GM23338 (cell line): Measurements from ENCODE around the gene PDE6C. TPM values are rescaled to one million over a fixed set of nuclear protein-coding genes. Genes with fewer than 3 reads are reported as not detected.

ENCODE experiments used
- ATAC-seq: fragments of 200-7000 bp; cut with Tn5 transposase; 3 replicates; pipeline ENCODE4 v1.9.1; 2020
- DNase-seq: peaks from one replicate; pipeline ENCODE4 v3.0.0-alpha.2; 2015; ENCODE audit warnings: low spot score
- H2AFZ ChIP-seq: fragments of 200-600 bp; sonication (generic); 2 replicates; pipeline ENCODE4 v1.8.0; 2016; ENCODE audit warnings: antibody characterized with exemption, mild to moderate bottlenecking, moderate library complexity
- H3F3A ChIP-seq: fragments of 200-600 bp; sonication (generic); replicated peaks from 2 replicates; pipeline ENCODE4 v1.8.0; 2017; ENCODE audit warnings: antibody characterized with exemption, mixed run types, low read depth
- H3K27ac ChIP-seq: fragments of 200-600 bp; sonication (generic); 2 replicates; pipeline ENCODE4 v1.6.1; 2016; ENCODE audit warnings: low read depth
- H3K27me3 ChIP-seq: fragments of 200-600 bp; sonication (generic); 2 replicates; pipeline ENCODE4 v1.8.0; 2016; ENCODE audit warnings: mild to moderate bottlenecking, mixed run types, moderate library complexity; ENCODE audit not compliant: insufficient read depth
- H3K36me3 ChIP-seq: fragments of 200-600 bp; sonication (generic); 2 replicates; pipeline ENCODE4 v1.8.0; 2016; ENCODE audit warnings: mild to moderate bottlenecking; ENCODE audit not compliant: insufficient read depth
- H3K4me1 ChIP-seq: fragments of 200-600 bp; sonication (generic); 2 replicates; pipeline ENCODE4 v1.8.0; 2016; ENCODE audit warnings: mild to moderate bottlenecking, moderate library complexity; ENCODE audit not compliant: insufficient read depth
- H3K4me2 ChIP-seq: fragments of 200-600 bp; sonication (generic); 2 replicates; pipeline ENCODE4 v1.7.1; 2017; ENCODE audit warnings: mixed run types
- H3K4me3 ChIP-seq: fragments of 200-600 bp; sonication (generic); 2 replicates; pipeline ENCODE4 v1.6.1; 2016; ENCODE audit warnings: mixed run types
- H3K79me2 ChIP-seq: fragments of 200-600 bp; sonication (generic); replicated peaks from 2 replicates; pipeline ENCODE4 v1.8.0; 2017; ENCODE audit warnings: mild to moderate bottlenecking; ENCODE audit not compliant: insufficient read depth
- H3K9me2 ChIP-seq: fragments of 200-600 bp; sonication (generic); 2 replicates; pipeline ENCODE4 v1.8.0; 2017; ENCODE audit not compliant: insufficient read depth
- H4K20me1 ChIP-seq: fragments of 200-600 bp; sonication (generic); replicated peaks from 2 replicates; pipeline ENCODE4 v1.8.0; 2017; ENCODE audit warnings: mild to moderate bottlenecking; ENCODE audit not compliant: insufficient read depth
- H3K27ac Mint-ChIP-seq: 2 replicates; pipeline ENCODE4 v1.8.0; 2020; ENCODE audit warnings: inconsistent platforms, mild to moderate bottlenecking, moderate library complexity, mixed read lengths
- H3K27me3 Mint-ChIP-seq: 3 replicates; pipeline ENCODE4 v1.8.0; 2022; ENCODE audit warnings: low read depth, mild to moderate bottlenecking, moderate library complexity, mixed read lengths, inconsistent platforms; ENCODE audit not compliant: insufficient read depth, poor library complexity
- H3K36me3 Mint-ChIP-seq: 3 replicates; pipeline ENCODE4 v1.8.0; 2021; ENCODE audit warnings: low read depth, mild to moderate bottlenecking, inconsistent platforms, moderate library complexity, mixed read lengths
- H3K4me1 Mint-ChIP-seq: 3 replicates; pipeline ENCODE4 v1.8.0; 2020; ENCODE audit warnings: mild to moderate bottlenecking, inconsistent platforms, mixed read lengths
- H3K4me3 Mint-ChIP-seq: 3 replicates; pipeline ENCODE4 v1.8.0; 2021; ENCODE audit warnings: moderate library complexity, mild to moderate bottlenecking, inconsistent platforms, mixed read lengths
- H3K9me3 Mint-ChIP-seq: 3 replicates; pipeline ENCODE4 v1.8.0; 2020; ENCODE audit warnings: moderate library complexity, mild to moderate bottlenecking, inconsistent platforms, mixed read lengths
- CREB1 ChIP-seq: fragments of 250-450 bp; sonication (Bioruptor Pico); IDR thresholded peaks from 2 replicates; pipeline ENCODE4 v1.5.0; 2020; ENCODE audit warnings: low read depth, mild to moderate bottlenecking, moderate library complexity
- EZH2 ChIP-seq: fragments of 200-600 bp; sonication (generic); IDR thresholded peaks from one replicate; pipeline ENCODE4 v1.8.0; 2017; ENCODE audit warnings: antibody characterized with exemption, mild to moderate bottlenecking, low read depth; ENCODE audit not compliant: unreplicated experiment
- EZH2phosphoT487 ChIP-seq: fragments of 200-600 bp; sonication (generic); IDR thresholded peaks from one replicate; pipeline ENCODE4 v1.8.1; 2018; ENCODE audit warnings: antibody characterized with exemption; ENCODE audit not compliant: unreplicated experiment
- NANOG ChIP-seq: IDR thresholded peaks from 2 replicates; pipeline ENCODE4 v1.6.1; 2016; ENCODE audit warnings: antibody characterized with exemption, borderline replicate concordance
- POLR2AphosphoS5 ChIP-seq: IDR thresholded peaks from 2 replicates; pipeline ENCODE4 v1.6.1; 2016; ENCODE audit warnings: antibody characterized with exemption, low read depth
- STAT1 ChIP-seq: IDR thresholded peaks from one replicate; pipeline ENCODE4 v1.6.1; 2016; ENCODE audit warnings: antibody characterized with exemption; ENCODE audit not compliant: unreplicated experiment
- ZNF114 ChIP-seq: fragments of 250-450 bp; sonication (Bioruptor Pico); IDR thresholded peaks from 2 replicates; pipeline ENCODE4 v1.5.0; 2020; ENCODE audit warnings: mild to moderate bottlenecking, moderate library complexity
- ZNF331 ChIP-seq: fragments of 250-450 bp; sonication (Bioruptor Pico); IDR thresholded peaks from 2 replicates; pipeline ENCODE4 v1.5.0; 2020; ENCODE audit warnings: low read depth, mild to moderate bottlenecking, moderate library complexity
- polyA plus RNA-seq: library from polyadenylated mRNA; unstranded; fragments of >200 nt; fragmentation: Nextera tagmentation; extraction: Ambion mirVana; gene quantifications from 2 replicates; pipeline ENCODE4 v1.2.1, GENCODE V29; 2016
- total RNA-seq: library from RNA; depleted of rRNA; stranded (reverse); fragments of >200 nt; shearing (Covaris generic); gene quantifications from 2 replicates; pipeline ENCODE4 v1.2.3, GENCODE V29; 2014
- TF ChIP-seq, protein P1 (sequence below): IDR thresholded peaks from 2 replicates; pipeline ENCODE4 v1.6.1; 2016; ENCODE audit warnings: antibody characterized with exemption
- TF ChIP-seq, protein P2 (sequence below), 2 experiments: fragments of 200-600 bp in 1 of 2; sonication (generic) in 1 of 2; conservative IDR thresholded peaks; 2 replicates each; pipeline versions ENCODE4 v1.5.1 to v1.6.1; 2016 to 2017; ENCODE audit warnings: antibody characterized with exemption in 2 of 2, low read depth in 2 of 2, mild to moderate bottlenecking in 2 of 2, moderate library complexity in 1 of 2
- TF ChIP-seq, protein P3 (sequence below): fragments of 250-450 bp; sonication (Bioruptor Pico); IDR thresholded peaks from 2 replicates; pipeline ENCODE4 v1.5.0; 2020; ENCODE audit warnings: mild to moderate bottlenecking, moderate library complexity

The PDE6C gene
- total and polyA plus RNA-seq, 2 experiments from 2014 or later: 0.06 TPM; not detected in 1

DNA sequence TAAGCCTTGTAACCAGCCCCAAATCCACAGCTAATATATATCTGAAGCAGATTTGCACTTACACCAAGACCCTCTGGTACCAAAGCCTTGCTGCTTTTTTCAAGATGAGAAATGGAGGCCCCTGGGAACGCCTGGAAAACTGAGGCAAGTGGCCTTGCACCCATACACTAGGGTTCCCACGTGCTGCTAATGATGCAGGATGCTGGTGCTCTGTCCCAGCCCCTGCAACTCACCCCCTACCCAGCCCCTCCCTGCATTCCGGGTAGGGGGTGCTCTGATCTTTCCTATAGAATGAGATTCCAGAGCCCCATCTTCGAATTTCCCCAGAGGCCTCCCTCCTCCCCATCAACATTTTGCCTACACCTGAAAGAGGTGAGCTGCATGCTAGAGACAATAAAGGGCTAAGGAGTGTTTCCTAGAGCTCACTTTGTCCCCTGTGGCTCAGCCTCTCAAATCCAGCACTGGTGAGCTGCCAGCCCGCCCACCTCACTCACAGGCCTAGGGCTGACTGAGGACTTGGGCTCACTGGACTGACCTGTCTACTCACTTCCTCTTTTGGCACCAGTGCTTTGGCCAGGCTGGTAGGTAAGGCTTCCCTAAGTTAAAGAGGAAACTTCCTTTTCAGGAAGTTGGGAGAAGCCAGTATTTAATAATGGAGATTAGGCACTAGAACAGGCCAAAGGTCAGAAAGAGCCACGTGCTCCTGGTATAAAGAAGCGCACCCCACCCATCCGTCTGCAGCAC lies 21.1 kb upstream of the PDE6C start:
- H3K4me3 Mint-ChIP-seq: no peak overlapping the region
- no peaks in the 10 kb centered on the region for H3K36me3 Mint-ChIP-seq
- Histone ChIP-seq H2AFZ (peak overlapping the region; percentile 44), H3F3A (no peaks in the 10 kb centered on the region), H3K4me3 (no peak overlapping the region), H3K9me2 (no peaks in the 10 kb centered on the region; the same call in 1 of the 2 replicates), H3K4me2 (peak overlapping the region; percentile 37; the same call in 1 of the 2 replicates), H3K36me3 (no peaks in the 10 kb centered on the region), H3K4me1 (peaks cover 16% of the 10 kb centered on the region), H3K27me3 (no peaks in the 10 kb centered on the region), H3K27ac (no peak overlapping the region), H3K79me2 (no peaks in the 10 kb centered on the region), H4K20me1 (no peaks in the 10 kb centered on the region)
- H3K4me1 Mint-ChIP-seq: peaks cover 19% of the 10 kb centered on the region
- no peak overlapping the region for H3K27ac Mint-ChIP-seq
- ATAC-seq (peak; percentile 88), DNase-seq (peak; percentile 32)
- peaks cover 7% of the 10 kb centered on the region for H3K27me3 Mint-ChIP-seq
- no peaks in the 10 kb centered on the region for H3K9me3 Mint-ChIP-seq
- TF ChIP-seq, protein P1, sequence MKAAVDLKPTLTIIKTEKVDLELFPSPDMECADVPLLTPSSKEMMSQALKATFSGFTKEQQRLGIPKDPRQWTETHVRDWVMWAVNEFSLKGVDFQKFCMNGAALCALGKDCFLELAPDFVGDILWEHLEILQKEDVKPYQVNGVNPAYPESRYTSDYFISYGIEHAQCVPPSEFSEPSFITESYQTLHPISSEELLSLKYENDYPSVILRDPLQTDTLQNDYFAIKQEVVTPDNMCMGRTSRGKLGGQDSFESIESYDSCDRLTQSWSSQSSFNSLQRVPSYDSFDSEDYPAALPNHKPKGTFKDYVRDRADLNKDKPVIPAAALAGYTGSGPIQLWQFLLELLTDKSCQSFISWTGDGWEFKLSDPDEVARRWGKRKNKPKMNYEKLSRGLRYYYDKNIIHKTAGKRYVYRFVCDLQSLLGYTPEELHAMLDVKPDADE: no peak
- TF ChIP-seq NANOG (no peak), ZNF331 (CRISPR knock-in tag) (no peak)

DNA sequence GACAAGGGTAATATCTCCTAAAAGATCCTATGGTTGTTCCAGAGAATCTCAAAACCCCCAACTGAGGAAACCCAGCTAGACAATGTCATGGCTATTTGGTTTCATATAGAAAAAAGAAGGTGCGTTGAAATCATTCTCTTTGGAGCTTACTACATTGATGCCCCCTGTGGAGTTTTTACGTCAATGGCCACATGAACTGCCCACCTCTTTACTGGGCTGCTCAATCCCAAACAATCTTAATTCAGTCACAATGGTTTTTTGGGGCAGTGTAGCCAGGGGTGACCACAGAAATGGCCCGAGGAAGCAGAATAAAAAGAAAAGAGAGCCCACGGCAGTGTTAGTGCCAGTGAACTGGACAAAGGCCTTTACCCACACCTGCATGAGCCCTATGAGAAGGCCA lies 19.1 kb upstream of the PDE6C start:
- Histone ChIP-seq H4K20me1 (peaks cover 3% of the 10 kb centered on the region; the same call in 1 of the 2 replicates), H3K36me3 (no peaks in the 10 kb centered on the region), H2AFZ (no peak overlapping the region), H3K79me2 (no peaks in the 10 kb centered on the region), H3K4me2 (no peak overlapping the region), H3K4me3 (no peak overlapping the region), H3K27ac (no peak overlapping the region), H3K27me3 (peaks cover 5% of the 10 kb centered on the region; the same call in 1 of the 2 replicates), H3F3A (no peaks in the 10 kb centered on the region), H3K9me2 (no peaks in the 10 kb centered on the region; the same call in 1 of the 2 replicates), H3K4me1 (peaks cover 16% of the 10 kb centered on the region)
- DNase-seq: no peak
- ATAC-seq: no peak
- Mint-ChIP-seq H3K9me3 (no peaks in the 10 kb centered on the region), H3K27me3 (peaks cover 13% of the 10 kb centered on the region), H3K27ac (no peak overlapping the region), H3K4me1 (peaks cover 20% of the 10 kb centered on the region), H3K4me3 (no peak overlapping the region), H3K36me3 (no peaks in the 10 kb centered on the region)
- TF ChIP-seq, protein P2, sequence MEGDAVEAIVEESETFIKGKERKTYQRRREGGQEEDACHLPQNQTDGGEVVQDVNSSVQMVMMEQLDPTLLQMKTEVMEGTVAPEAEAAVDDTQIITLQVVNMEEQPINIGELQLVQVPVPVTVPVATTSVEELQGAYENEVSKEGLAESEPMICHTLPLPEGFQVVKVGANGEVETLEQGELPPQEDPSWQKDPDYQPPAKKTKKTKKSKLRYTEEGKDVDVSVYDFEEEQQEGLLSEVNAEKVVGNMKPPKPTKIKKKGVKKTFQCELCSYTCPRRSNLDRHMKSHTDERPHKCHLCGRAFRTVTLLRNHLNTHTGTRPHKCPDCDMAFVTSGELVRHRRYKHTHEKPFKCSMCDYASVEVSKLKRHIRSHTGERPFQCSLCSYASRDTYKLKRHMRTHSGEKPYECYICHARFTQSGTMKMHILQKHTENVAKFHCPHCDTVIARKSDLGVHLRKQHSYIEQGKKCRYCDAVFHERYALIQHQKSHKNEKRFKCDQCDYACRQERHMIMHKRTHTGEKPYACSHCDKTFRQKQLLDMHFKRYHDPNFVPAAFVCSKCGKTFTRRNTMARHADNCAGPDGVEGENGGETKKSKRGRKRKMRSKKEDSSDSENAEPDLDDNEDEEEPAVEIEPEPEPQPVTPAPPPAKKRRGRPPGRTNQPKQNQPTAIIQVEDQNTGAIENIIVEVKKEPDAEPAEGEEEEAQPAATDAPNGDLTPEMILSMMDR (conservative IDR thresholded peaks at IDR 0.05; ENCODE audit: low read depth in 2 of 2): no peak
- TF ChIP-seq ZNF114 (no peak), EZH2 (no peak), POLR2AphosphoS5 (no peak), CREB1 (CRISPR knock-in tag) (no peak), NANOG (no peak), EZH2phosphoT487 (no peak), STAT1 (no peak)
- TF ChIP-seq, protein P1: no peak
- TF ChIP-seq, protein P3, sequence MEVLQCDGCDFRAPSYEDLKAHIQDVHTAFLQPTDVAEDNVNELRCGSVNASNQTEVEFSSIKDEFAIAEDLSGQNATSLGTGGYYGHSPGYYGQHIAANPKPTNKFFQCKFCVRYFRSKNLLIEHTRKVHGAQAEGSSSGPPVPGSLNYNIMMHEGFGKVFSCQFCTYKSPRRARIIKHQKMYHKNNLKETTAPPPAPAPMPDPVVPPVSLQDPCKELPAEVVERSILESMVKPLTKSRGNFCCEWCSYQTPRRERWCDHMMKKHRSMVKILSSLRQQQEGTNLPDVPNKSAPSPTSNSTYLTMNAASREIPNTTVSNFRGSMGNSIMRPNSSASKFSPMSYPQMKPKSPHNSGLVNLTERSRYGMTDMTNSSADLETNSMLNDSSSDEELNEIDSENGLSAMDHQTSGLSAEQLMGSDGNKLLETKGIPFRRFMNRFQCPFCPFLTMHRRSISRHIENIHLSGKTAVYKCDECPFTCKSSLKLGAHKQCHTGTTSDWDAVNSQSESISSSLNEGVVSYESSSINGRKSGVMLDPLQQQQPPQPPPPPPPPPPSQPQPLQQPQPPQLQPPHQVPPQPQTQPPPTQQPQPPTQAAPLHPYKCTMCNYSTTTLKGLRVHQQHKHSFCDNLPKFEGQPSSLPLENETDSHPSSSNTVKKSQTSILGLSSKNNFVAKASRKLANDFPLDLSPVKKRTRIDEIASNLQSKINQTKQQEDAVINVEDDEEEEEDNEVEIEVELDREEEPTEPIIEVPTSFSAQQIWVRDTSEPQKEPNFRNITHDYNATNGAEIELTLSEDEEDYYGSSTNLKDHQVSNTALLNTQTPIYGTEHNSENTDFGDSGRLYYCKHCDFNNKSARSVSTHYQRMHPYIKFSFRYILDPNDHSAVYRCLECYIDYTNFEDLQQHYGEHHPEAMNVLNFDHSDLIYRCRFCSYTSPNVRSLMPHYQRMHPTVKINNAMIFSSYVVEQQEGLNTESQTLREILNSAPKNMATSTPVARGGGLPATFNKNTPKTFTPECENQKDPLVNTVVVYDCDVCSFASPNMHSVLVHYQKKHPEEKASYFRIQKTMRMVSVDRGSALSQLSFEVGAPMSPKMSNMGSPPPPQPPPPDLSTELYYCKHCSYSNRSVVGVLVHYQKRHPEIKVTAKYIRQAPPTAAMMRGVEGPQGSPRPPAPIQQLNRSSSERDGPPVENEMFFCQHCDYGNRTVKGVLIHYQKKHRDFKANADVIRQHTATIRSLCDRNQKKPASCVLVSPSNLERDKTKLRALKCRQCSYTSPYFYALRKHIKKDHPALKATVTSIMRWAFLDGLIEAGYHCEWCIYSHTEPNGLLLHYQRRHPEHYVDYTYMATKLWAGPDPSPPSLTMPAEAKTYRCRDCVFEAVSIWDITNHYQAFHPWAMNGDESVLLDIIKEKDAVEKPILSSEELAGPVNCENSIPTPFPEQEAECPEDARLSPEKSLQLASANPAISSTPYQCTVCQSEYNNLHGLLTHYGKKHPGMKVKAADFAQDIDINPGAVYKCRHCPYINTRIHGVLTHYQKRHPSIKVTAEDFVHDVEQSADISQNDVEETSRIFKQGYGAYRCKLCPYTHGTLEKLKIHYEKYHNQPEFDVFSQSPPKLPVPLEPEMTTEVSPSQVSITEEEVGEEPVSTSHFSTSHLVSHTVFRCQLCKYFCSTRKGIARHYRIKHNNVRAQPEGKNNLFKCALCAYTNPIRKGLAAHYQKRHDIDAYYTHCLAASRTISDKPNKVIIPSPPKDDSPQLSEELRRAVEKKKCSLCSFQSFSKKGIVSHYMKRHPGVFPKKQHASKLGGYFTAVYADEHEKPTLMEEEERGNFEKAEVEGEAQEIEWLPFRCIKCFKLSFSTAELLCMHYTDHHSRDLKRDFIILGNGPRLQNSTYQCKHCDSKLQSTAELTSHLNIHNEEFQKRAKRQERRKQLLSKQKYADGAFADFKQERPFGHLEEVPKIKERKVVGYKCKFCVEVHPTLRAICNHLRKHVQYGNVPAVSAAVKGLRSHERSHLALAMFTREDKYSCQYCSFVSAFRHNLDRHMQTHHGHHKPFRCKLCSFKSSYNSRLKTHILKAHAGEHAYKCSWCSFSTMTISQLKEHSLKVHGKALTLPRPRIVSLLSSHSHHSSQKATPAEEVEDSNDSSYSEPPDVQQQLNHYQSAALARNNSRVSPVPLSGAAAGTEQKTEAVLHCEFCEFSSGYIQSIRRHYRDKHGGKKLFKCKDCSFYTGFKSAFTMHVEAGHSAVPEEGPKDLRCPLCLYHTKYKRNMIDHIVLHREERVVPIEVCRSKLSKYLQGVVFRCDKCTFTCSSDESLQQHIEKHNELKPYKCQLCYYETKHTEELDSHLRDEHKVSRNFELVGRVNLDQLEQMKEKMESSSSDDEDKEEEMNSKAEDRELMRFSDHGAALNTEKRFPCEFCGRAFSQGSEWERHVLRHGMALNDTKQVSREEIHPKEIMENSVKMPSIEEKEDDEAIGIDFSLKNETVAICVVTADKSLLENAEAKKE (CRISPR knock-in tag): no peak
